A549 (cell line): ENCODE data around the gene NYAP1. TPM values are rescaled to one million over a fixed set of nuclear protein-coding genes. Genes with fewer than 3 reads are reported as not detected.
A peak's percentile ranks its signal among the peaks of the same experiment; 100 is the strongest.

Experiments
- ATAC-seq, 2 experiments: fragments of 200-7000 bp in 1 of 2; fragments of >200 bp in 1 of 2; cut with Nextera tagmentation in 1 of 2; cut with Tn5 transposase in 1 of 2; 3 replicates each; pipeline versions ENCODE4 v1.8.0 to v1.9.1; 2018 to 2020; ENCODE audit warnings: mild to moderate bottlenecking in 1 of 2, moderate library complexity in 1 of 2
- CTCF ChIA-PET: fragments of 300-600 bp; sonication (Branson Sonifier 250); formaldehyde crosslinking; extraction: SDS; loops from one replicate; lab custom pipeline; 2021; ENCODE audit warnings: antibody characterized with exemption, inconsistent platforms; lab: Yijun Ruan, JAX
- POLR2A ChIA-PET: fragments of 350-600 bp; formaldehyde crosslinking; extraction: SDS; loops from one replicate; lab custom pipeline; 2021; ENCODE audit warnings: antibody characterized with exemption, inconsistent platforms; lab: Yijun Ruan, JAX
- DNase-seq, 2 experiments: peaks; one replicate each; pipeline versions ENCODE4 v3.0.0 to v3.0.0-alpha.2; 2011 to 2016; ENCODE audit warnings: low read depth in 1 of 2, low spot score in 1 of 2
- FAIRE-seq: peaks from 2 replicates; lab custom pipeline; 2011; peaks lifted over from hg19 to GRCh38; lab: Jason Lieb, UNC
- H3K27ac ChIP-seq, 2 experiments: fragments of >200 bp; sonication (Bioruptor Twin); formaldehyde crosslinking; 3 replicates each; pipeline ENCODE4 v1.5.1; 2016 to 2017
- H3K4me1 ChIP-seq: fragments of >200 bp; sonication (Bioruptor Twin); formaldehyde crosslinking; 3 replicates; pipeline ENCODE4 v1.6.1; 2016
- H3K4me2 ChIP-seq: fragments of >200 bp; sonication (Bioruptor Twin); formaldehyde crosslinking; 3 replicates; pipeline ENCODE4 v1.6.1; 2016
- H3K4me3 ChIP-seq: fragments of >200 bp; sonication (Bioruptor Twin); formaldehyde crosslinking; 3 replicates; pipeline ENCODE4 v1.5.1; 2016
- H3K9me3 ChIP-seq: fragments of >200 bp; sonication (Bioruptor Twin); formaldehyde crosslinking; 3 replicates; pipeline ENCODE4 v1.6.1; 2016
- ATOH8 ChIP-seq: fragments of 250-450 bp; sonication (Bioruptor Pico); IDR thresholded peaks from 2 replicates; pipeline ENCODE4 v1.5.0; 2020; ENCODE audit warnings: low read depth, mild to moderate bottlenecking, moderate library complexity
- BCL3 ChIP-seq: fragments of >200 bp; sonication (Bioruptor Twin); formaldehyde crosslinking; IDR thresholded peaks from 3 replicates; pipeline ENCODE4 v1.6.1; 2016
- CBX2 ChIP-seq: fragments of 200-600 bp; sonication (generic); IDR thresholded peaks from 2 replicates; pipeline ENCODE4 v1.6.1; 2016; ENCODE audit warnings: low read depth, mild to moderate bottlenecking, borderline replicate concordance
- CHD4 ChIP-seq: fragments of 200-600 bp; sonication (generic); IDR thresholded peaks from 2 replicates; pipeline ENCODE4 v1.6.1; 2016; ENCODE audit warnings: antibody characterized with exemption, mild to moderate bottlenecking, borderline replicate concordance
- EHMT2 ChIP-seq: fragments of 200-600 bp; sonication (generic); IDR thresholded peaks from 2 replicates; pipeline ENCODE4 v1.6.1; 2016; ENCODE audit warnings: antibody characterized with exemption, low read depth, mild to moderate bottlenecking, moderate library complexity
- ESRRA ChIP-seq: fragments of 150-350 bp; IDR thresholded peaks from 2 replicates; pipeline ENCODE4 v1.6.1; 2014; ENCODE audit warnings: mild to moderate bottlenecking, low read length, borderline replicate concordance
- HDAC2 ChIP-seq: fragments of 200-600 bp; sonication (generic); IDR thresholded peaks from 2 replicates; pipeline ENCODE4 v1.6.1; 2016
- HEYL ChIP-seq: fragments of 250-450 bp; sonication (Bioruptor Pico); IDR thresholded peaks from 2 replicates; pipeline ENCODE4 v1.8.0; 2021; ENCODE audit warnings: mild to moderate bottlenecking, moderate library complexity
- HOXA7 ChIP-seq: fragments of 250-450 bp; sonication (Bioruptor Pico); IDR thresholded peaks from 2 replicates; pipeline ENCODE4 v1.5.0; 2020; ENCODE audit warnings: mild to moderate bottlenecking, moderate library complexity
- HOXB5 ChIP-seq: fragments of 250-450 bp; sonication (Bioruptor Pico); IDR thresholded peaks from 2 replicates; pipeline ENCODE4 v1.5.0; 2020; ENCODE audit warnings: mild to moderate bottlenecking, moderate library complexity
- KDM1A ChIP-seq: fragments of 200-600 bp; sonication (generic); IDR thresholded peaks from 2 replicates; pipeline ENCODE4 v1.6.1; 2016; ENCODE audit warnings: low read depth, mild to moderate bottlenecking
- KDM5A ChIP-seq: fragments of 200-600 bp; sonication (generic); IDR thresholded peaks from 2 replicates; pipeline ENCODE4 v1.6.1; 2016; ENCODE audit warnings: antibody characterized with exemption, mild to moderate bottlenecking
- MAFK ChIP-seq: fragments of 450-650 bp; IDR thresholded peaks from 2 replicates; pipeline ENCODE4 v1.6.1; 2014; ENCODE audit not compliant: partially characterized antibody
- MAX ChIP-seq: IDR thresholded peaks from 2 replicates; pipeline ENCODE4 v1.6.1; 2012
- MYC ChIP-seq: IDR thresholded peaks from 2 replicates; pipeline ENCODE4 v1.6.1; 2012; ENCODE audit warnings: mild to moderate bottlenecking, inconsistent platforms, low read length, improper control_type of control experiment, borderline replicate concordance
- NFE2L2 ChIP-seq: fragments of 150-350 bp; conservative IDR thresholded peaks from 2 replicates; pipeline ENCODE4 v1.6.1; 2014; ENCODE audit warnings: low read length
- PBX3 ChIP-seq: IDR thresholded peaks from 2 replicates; pipeline ENCODE4 v1.6.1; 2012
- POLR2AphosphoS2 ChIP-seq: conservative IDR thresholded peaks from 2 replicates; pipeline ENCODE4 v1.6.1; 2012; ENCODE audit warnings: low read length, improper control_type of control experiment, inconsistent platforms
- TFCP2L1 ChIP-seq: fragments of 250-450 bp; sonication (Bioruptor Pico); IDR thresholded peaks from 2 replicates; pipeline ENCODE4 v1.5.0; 2021; ENCODE audit warnings: mild to moderate bottlenecking
- WGBS: methylation state at CpG from one replicate; pipeline ENCODE4 v1.1.6; 2017; ENCODE audit errors: missing lambda C conversion rate; 5-methylcytosine and 5-hydroxymethylcytosine counted together
- polyA plus RNA-seq, 4 experiments: library from polyadenylated mRNA; depleted of rRNA in 3 of 4; stranded (reverse); fragments of >200 nt; fragmentation: RNase III in 1 of 4; extraction: RNeasy Plus Mini Kit Qiagen cat#74134 plus additional on column Dnase treatment in 1 of 4; gene quantifications; 2 replicates in 3 of 4; 3 replicates in 1 of 4; pipeline ENCODE4 v1.2.3, GENCODE V29; 2011 to 2017

The NYAP1 gene
- polyA plus RNA-seq, 2 of the 4 experiments (the other 2 are of a cell fraction), result 0.47 to 3.1 TPM

- TF ChIP-seq BCL3, result no peak
- no peak for TF ChIP-seq MYC
- TF ChIP-seq MAX, result no peak
Observed at GRCh38 chr7:100475549-100475948, 8.2 kb upstream of the NYAP1 start (continued).

- POLR2A ChIA-PET, result no interaction called here
- Histone ChIP-seq H3K9me3 (no peaks in the 10 kb centered on the region), H3K4me1 (peaks cover 33% of the 10 kb centered on the region), H3K27ac (no peak overlapping the region), H3K4me3 (no peak overlapping the region), H3K4me2 (peak overlapping the region; percentile 74)
- ATAC-seq (no peak), FAIRE-seq (no peak), DNase-seq (no peak)
- CTCF ChIA-PET, result interaction anchor here (0.6 to 8.5 kb wide), 8 partner anchors 8 to 370 kb away, joined by 3 to 127 read pairs (median 4); no protein-coding TSS in a partner anchor
- 51% methylated on average over 6 of the region's 6 CpGs for WGBS
- TF ChIP-seq CBX2 (no peak), HEYL (CRISPR knock-in tag) (no peak)
Observed at GRCh38 chr7:100476101-100476780, 7.5 kb upstream of the NYAP1 start.

- DNase-seq, result no peak
- no peak for FAIRE-seq
- ChIA-PET POLR2A (interaction anchor here (1.3 kb wide), 1 partner anchor 135 kb away, joined by 3 read pairs; the partner anchor contains the start of gene MOSPD3), CTCF (interaction anchor here (0.6 to 8.5 kb wide), 6 partner anchors 9 to 371 kb away, joined by 3 to 127 read pairs (median 5); no protein-coding TSS in a partner anchor)
- H3K4me2 ChIP-seq, result peak overlapping the region; percentile 74
- TF ChIP-seq EHMT2, result no peak
- no peak for TF ChIP-seq HDAC2
- no peak for TF ChIP-seq NFE2L2
- peak overlapping the region; percentile 75 for H3K4me3 ChIP-seq
- peak overlapping the region; percentile 87 to 96 for H3K27ac ChIP-seq
- peaks cover 33% of the 10 kb centered on the region for H3K4me1 ChIP-seq
- 77% methylated on average over 14 of the region's 30 CpGs for WGBS
- ATAC-seq, result no peak
- no peaks in the 10 kb centered on the region for H3K9me3 ChIP-seq
Observed at GRCh38 chr7:100476903-100477870, 6.5 kb upstream of the NYAP1 start.

GRCh38 chr7:100477871-100478267, 5.9 kb upstream of the NYAP1 start:
- H3K4me3 ChIP-seq, result peak overlapping the region; percentile 75
- peak overlapping the region; percentile 87 to 96 for H3K27ac ChIP-seq
- peaks cover 33% of the 10 kb centered on the region for H3K4me1 ChIP-seq
- FAIRE-seq, result no peak
- CTCF ChIA-PET, result interaction anchor here (0.6 to 8.5 kb wide), 4 partner anchors 10 to 82 kb away, joined by 3 to 127 read pairs (median 24); no protein-coding TSS in a partner anchor
- H3K4me2 ChIP-seq, result peak overlapping the region; percentile 74
- ATAC-seq, result no peak
- DNase-seq, result no peak
- 62% methylated on average over 6 of the region's 16 CpGs for WGBS
- POLR2A ChIA-PET, result interaction anchor here (1.3 kb wide), 1 partner anchor 135 kb away, joined by 3 read pairs; the partner anchor contains the start of gene MOSPD3
- H3K9me3 ChIP-seq, result no peaks in the 10 kb centered on the region
- no peak for TF ChIP-seq KDM5A
- no peak for TF ChIP-seq POLR2AphosphoS2
- TF ChIP-seq MAFK, result no peak
- no peak for TF ChIP-seq PBX3
- TF ChIP-seq CHD4, result no peak
- no peak for TF ChIP-seq HOXB5 (CRISPR knock-in tag)
- no peak for TF ChIP-seq ESRRA
- no peak for TF ChIP-seq EHMT2
- no peak for TF ChIP-seq KDM1A
- no peak for TF ChIP-seq ATOH8 (CRISPR knock-in tag)
- no peak for TF ChIP-seq TFCP2L1 (CRISPR knock-in tag)
- TF ChIP-seq HOXA7 (CRISPR knock-in tag), result no peak
